ENCODE data around the gene NSD2.

NSD2 gene

DNA sequence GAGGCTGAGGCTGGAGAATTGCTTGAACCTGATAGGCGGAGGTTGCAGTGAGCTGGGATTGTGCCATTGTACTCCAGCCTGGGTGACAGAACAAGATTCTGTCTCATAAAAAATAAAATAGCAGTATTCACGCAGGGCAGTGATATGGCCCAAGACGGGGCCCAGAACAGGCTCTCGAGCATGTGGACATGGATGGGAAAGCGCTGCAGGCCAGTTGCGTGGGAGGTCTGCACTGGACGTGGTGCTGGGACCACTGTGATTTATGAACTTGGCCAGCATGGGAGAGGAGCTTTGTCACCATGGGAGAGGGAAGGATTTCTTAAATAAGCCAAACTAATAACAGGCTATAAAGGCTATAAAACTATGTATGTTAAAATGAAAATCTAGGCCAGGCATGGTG is 51.6 kb downstream of the NSD2 start:
- TF ChIP-seq EZH2phosphoT487 (IDR thresholded peaks at IDR 0.05; ENCODE audit: low read depth), result no peak
- TF ChIP-seq, protein P1, sequence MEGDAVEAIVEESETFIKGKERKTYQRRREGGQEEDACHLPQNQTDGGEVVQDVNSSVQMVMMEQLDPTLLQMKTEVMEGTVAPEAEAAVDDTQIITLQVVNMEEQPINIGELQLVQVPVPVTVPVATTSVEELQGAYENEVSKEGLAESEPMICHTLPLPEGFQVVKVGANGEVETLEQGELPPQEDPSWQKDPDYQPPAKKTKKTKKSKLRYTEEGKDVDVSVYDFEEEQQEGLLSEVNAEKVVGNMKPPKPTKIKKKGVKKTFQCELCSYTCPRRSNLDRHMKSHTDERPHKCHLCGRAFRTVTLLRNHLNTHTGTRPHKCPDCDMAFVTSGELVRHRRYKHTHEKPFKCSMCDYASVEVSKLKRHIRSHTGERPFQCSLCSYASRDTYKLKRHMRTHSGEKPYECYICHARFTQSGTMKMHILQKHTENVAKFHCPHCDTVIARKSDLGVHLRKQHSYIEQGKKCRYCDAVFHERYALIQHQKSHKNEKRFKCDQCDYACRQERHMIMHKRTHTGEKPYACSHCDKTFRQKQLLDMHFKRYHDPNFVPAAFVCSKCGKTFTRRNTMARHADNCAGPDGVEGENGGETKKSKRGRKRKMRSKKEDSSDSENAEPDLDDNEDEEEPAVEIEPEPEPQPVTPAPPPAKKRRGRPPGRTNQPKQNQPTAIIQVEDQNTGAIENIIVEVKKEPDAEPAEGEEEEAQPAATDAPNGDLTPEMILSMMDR (IDR thresholded peaks at IDR 0.05; ENCODE audit: low read depth, low read length), result no peak
- Histone ChIP-seq H3K4me1 (ENCODE audit: low read length) (no peaks in the 10 kb centered on the region), H3K4me3 (ENCODE audit: low read length) (no peak overlapping the region), H3K27me3 (ENCODE audit: low read depth, low read length) (no peaks in the 10 kb centered on the region), H3K79me2 (ENCODE audit: low read length) (peaks cover 69% of the 10 kb centered on the region), H4K20me1 (ENCODE audit: insufficient read depth, low read length) (peaks cover 3% of the 10 kb centered on the region; the same call in 1 of the 2 replicates), H2AFZ (ENCODE audit: low read depth, low read length) (no peak overlapping the region), H3K9me3 (ENCODE audit: insufficient read depth, low read length) (no peaks in the 10 kb centered on the region), H3K27ac (ENCODE audit: low read length) (no peak overlapping the region), H3K36me3 (replicated peaks; ENCODE audit: low read depth, low read length) (peaks cover 34% of the 10 kb centered on the region), H3K4me2 (ENCODE audit: low read length) (no peak overlapping the region), H3K9ac (ENCODE audit: low read length) (no peak overlapping the region)

DNA sequence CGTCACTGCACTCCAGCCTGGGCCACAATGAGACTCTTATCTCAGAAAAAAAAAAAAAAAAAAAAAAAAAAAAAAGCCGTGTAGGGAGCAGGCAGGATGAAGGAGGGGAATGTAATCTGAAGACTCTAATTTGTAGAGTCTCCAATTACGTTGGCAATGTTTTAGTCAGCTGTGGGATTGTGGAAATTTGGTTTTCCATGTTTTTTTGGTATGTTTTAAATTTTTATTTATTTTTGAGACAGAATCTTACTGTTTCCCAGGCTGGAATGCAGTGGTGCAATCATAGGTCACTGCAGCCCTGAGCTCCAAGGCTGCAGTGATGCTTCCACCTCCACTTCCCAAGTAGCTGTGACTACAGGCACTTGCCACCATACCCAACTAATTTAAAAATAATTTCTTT is 56.5 kb downstream of the NSD2 start:
- Histone ChIP-seq H3K27me3 (ENCODE audit: low read depth, low read length) (no peaks in the 10 kb centered on the region), H3K4me3 (ENCODE audit: low read length) (no peak overlapping the region), H3K79me2 (ENCODE audit: low read length) (peaks cover 60% of the 10 kb centered on the region), H3K4me1 (ENCODE audit: low read length) (no peaks in the 10 kb centered on the region), H3K9ac (ENCODE audit: low read length) (no peak overlapping the region), H4K20me1 (ENCODE audit: insufficient read depth, low read length) (peaks cover 7% of the 10 kb centered on the region), H3K4me2 (ENCODE audit: low read length) (no peak overlapping the region), H3K27ac (ENCODE audit: low read length) (no peak overlapping the region), H3K9me3 (ENCODE audit: insufficient read depth, low read length) (no peaks in the 10 kb centered on the region), H2AFZ (ENCODE audit: low read depth, low read length) (no peak overlapping the region), H3K36me3 (replicated peaks; ENCODE audit: low read depth, low read length) (peaks cover 55% of the 10 kb centered on the region)
- TF ChIP-seq, protein P1 (IDR thresholded peaks at IDR 0.05; ENCODE audit: low read depth, low read length), result no peak
- TF ChIP-seq EZH2phosphoT487 (IDR thresholded peaks at IDR 0.05; ENCODE audit: low read depth), result no peak

DNA sequence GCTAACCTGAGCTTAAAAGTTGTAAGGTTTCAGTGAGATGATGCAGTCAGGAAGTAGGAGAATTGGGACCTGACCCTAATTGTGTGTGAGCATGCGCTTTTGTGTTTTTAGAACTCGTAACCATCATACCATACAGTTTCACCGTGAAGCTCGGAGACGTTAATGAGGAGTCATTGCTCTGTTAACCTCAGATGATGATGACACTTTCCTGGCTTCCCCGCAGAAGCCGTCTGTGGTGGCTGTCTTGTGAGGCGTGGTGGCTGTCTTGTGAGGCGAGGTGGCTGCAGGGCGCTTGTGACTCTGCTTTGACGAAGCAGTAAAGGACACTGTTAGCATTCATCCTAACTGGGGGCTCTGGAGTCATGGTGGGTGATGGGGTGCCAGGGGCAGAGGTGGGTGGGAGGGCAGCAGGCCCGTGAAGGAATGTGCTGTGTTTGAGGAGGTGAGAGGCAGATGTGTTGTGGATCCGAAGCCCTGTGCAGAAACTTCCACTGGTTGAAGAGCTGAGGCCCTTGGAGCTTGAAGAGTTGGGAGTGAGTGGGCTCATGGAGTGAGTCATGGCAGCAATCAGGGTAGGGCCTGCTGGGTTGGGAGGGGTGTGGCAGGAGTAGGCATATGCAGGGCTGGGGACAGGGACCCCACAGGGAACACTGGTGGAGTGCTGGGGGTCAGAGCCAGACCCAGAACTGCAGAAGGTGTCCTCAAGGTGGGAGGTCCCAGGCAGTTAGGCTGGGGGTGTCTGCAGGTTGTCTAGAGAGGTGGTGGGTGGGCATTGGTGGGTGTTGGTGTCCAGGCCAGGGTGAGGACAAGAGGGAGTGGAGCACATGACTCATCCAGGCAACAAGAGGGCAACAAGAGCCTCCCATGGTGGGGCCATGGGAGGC is 57.4 kb downstream of the NSD2 start:
- Histone ChIP-seq H3K9me3 (ENCODE audit: insufficient read depth, low read length) (no peaks in the 10 kb centered on the region), H3K4me1 (ENCODE audit: low read length) (no peaks in the 10 kb centered on the region), H3K4me3 (ENCODE audit: low read length) (no peak overlapping the region), H3K27me3 (ENCODE audit: low read depth, low read length) (no peaks in the 10 kb centered on the region), H3K4me2 (ENCODE audit: low read length) (no peak overlapping the region), H4K20me1 (ENCODE audit: insufficient read depth, low read length) (peaks cover 7% of the 10 kb centered on the region), H3K9ac (ENCODE audit: low read length) (no peak overlapping the region), H2AFZ (ENCODE audit: low read depth, low read length) (no peak overlapping the region), H3K79me2 (ENCODE audit: low read length) (peaks cover 60% of the 10 kb centered on the region), H3K27ac (ENCODE audit: low read length) (no peak overlapping the region), H3K36me3 (replicated peaks; ENCODE audit: low read depth, low read length) (peaks cover 54% of the 10 kb centered on the region)
- TF ChIP-seq, protein P1 (IDR thresholded peaks at IDR 0.05; ENCODE audit: low read depth, low read length), result no peak
- no peak for TF ChIP-seq EZH2phosphoT487 (IDR thresholded peaks at IDR 0.05; ENCODE audit: low read depth)

DNA sequence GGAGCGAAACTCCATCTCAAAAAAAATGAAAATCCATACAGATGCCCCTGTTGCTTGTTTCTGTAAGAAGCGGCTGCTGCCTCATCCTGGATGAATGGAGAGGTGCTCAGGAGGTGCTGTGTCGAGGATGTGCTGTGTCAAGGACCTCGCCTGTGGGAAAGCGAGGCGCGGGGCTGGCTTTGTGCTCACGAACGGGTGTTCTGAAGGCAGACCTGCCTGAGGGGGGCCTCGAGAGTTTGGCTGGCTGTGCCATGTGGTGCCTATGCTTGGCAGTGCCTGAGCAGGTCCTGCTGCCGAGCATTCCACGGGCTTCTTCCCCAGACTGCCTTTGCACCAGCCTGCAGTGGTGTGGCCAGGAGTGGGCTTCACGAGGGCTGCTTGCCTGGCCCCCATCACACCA is 61.5 kb downstream of the NSD2 start:
- TF ChIP-seq EZH2phosphoT487 (IDR thresholded peaks at IDR 0.05; ENCODE audit: low read depth), result no peak
- TF ChIP-seq, protein P1 (IDR thresholded peaks at IDR 0.05; ENCODE audit: low read depth, low read length), result no peak
- Histone ChIP-seq H3K4me1 (ENCODE audit: low read length) (no peaks in the 10 kb centered on the region), H3K36me3 (replicated peaks; ENCODE audit: low read depth, low read length) (peaks cover 54% of the 10 kb centered on the region), H3K4me3 (ENCODE audit: low read length) (no peak overlapping the region), H3K79me2 (ENCODE audit: low read length) (peaks cover 42% of the 10 kb centered on the region), H3K27ac (ENCODE audit: low read length) (no peak overlapping the region), H2AFZ (ENCODE audit: low read depth, low read length) (no peak overlapping the region), H3K9me3 (ENCODE audit: insufficient read depth, low read length) (no peaks in the 10 kb centered on the region), H3K27me3 (ENCODE audit: low read depth, low read length) (no peaks in the 10 kb centered on the region), H4K20me1 (ENCODE audit: insufficient read depth, low read length) (peaks cover 7% of the 10 kb centered on the region), H3K4me2 (ENCODE audit: low read length) (no peak overlapping the region), H3K9ac (ENCODE audit: low read length) (no peak overlapping the region)
